ENCODE results near the gene BAIAP2.
A peak's percentile ranks its signal among the peaks of the same experiment; 100 is the strongest.

The BAIAP2 gene

DNA sequence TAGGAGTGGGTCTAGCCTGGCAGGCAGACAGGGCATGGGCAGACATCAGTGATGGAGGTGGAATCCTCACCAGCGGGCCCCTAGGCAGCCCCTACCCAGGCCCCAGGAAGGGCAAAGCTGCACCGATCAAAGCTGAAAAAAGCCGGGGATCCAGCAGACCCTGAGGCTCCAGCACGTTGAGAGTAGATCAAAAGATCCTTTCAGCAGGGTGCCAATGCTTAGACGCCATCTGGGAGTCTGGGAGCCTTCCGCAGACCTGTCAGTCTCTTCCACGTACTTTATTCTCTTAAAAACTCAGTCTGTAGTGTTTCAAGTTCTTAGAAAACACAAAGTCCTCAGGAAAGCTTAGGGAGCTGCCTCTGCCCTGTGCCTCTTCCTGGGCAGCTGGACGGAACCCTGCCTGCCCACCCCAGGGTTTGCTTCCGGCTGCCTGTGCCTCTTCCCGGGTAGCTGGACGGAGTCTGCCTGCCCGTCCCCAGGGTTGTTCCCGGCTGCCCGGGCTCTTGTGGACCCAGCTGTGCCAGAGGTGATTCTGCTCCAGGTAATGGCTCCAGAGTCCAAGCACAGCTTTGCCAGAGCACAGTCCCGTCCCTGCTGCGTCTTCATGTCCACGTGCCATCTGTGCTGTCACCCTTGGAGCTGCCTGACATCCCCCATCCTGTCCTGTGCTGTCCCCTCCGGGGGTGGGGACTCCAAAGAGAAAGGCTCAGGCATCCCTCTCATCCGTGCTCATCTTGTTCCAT, 79.6 kb downstream of the BAIAP2 start:
- in situ Hi-C loops (cut with HindIII; ENCODE audit: low sequenced_read_pairs), result loop anchor here (5.0 kb wide), 1 partner anchor 92 kb away; no protein-coding TSS in a partner anchor
- DNase-seq (ENCODE audit: low read depth), result no peak
- TF ChIP-seq, protein P1, sequence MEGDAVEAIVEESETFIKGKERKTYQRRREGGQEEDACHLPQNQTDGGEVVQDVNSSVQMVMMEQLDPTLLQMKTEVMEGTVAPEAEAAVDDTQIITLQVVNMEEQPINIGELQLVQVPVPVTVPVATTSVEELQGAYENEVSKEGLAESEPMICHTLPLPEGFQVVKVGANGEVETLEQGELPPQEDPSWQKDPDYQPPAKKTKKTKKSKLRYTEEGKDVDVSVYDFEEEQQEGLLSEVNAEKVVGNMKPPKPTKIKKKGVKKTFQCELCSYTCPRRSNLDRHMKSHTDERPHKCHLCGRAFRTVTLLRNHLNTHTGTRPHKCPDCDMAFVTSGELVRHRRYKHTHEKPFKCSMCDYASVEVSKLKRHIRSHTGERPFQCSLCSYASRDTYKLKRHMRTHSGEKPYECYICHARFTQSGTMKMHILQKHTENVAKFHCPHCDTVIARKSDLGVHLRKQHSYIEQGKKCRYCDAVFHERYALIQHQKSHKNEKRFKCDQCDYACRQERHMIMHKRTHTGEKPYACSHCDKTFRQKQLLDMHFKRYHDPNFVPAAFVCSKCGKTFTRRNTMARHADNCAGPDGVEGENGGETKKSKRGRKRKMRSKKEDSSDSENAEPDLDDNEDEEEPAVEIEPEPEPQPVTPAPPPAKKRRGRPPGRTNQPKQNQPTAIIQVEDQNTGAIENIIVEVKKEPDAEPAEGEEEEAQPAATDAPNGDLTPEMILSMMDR (IDR thresholded peaks at IDR 0.05; ENCODE audit: low read depth, low read length, missing control alignments), result no peak
- no peak overlapping the region for H3K4me3 ChIP-seq (ENCODE audit: low read depth, low read length)

GRCh38 chr17:81115219-81115618, 80.3 kb downstream of the BAIAP2 start:
- no peak for DNase-seq (ENCODE audit: low read depth)
- in situ Hi-C loops (cut with HindIII; ENCODE audit: low sequenced_read_pairs), result no loop called here
- no peak overlapping the region for H3K4me3 ChIP-seq (ENCODE audit: low read depth, low read length)
- TF ChIP-seq, protein P1 (IDR thresholded peaks at IDR 0.05; ENCODE audit: low read depth, low read length, missing control alignments), result no peak

DNA sequence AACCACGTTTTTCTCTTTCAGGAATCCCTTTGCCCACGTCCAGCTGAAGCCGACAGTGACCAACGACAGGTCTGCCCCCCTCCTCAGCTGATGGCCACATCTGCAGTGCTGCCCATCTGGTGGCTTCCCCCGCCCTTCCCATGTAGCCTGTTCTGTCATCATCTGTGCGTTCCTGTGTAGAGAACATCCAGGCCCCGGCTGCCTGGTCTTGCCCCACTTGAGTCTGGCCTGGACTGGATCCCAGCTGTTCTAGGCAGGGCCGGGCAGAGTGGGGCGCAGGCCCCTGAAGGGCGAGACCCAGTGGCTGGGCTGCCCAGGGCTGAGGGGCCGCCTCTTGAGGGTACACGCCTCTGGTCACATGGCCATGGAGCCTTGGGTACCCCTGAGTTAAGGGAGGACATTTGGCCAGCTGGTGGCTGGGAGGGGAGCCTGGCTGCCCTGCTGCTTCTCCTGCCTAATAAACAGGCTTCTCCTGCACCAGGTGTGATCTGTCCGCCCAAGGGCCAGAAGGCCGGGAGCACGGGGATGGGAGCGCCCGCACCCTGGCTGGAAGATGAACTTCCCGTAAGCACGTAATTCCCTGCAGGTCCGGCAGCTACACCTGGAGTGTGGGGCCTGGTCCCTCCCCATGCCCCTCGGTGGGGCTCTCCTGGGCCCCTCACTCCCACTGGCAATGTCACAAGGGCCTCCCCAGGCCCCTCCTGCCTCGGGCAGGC, 81.0 kb downstream of the BAIAP2 start:
- H3K4me3 ChIP-seq (ENCODE audit: low read depth, low read length), result no peak overlapping the region
- TF ChIP-seq, protein P1 (IDR thresholded peaks at IDR 0.05; ENCODE audit: low read depth, low read length, missing control alignments), result no peak
- in situ Hi-C loops (cut with HindIII; ENCODE audit: low sequenced_read_pairs), result no loop called here
- no peak for DNase-seq (ENCODE audit: low read depth)

- TF ChIP-seq, protein P1 (IDR thresholded peaks at IDR 0.05; ENCODE audit: low read depth, low read length, missing control alignments), result no peak
- no peak for DNase-seq (ENCODE audit: low read depth)
- in situ Hi-C loops (cut with HindIII; ENCODE audit: low sequenced_read_pairs), result no loop called here
- H3K4me3 ChIP-seq (ENCODE audit: low read depth, low read length), result no peak overlapping the region
Observed at GRCh38 chr17:81116704-81117103, 81.8 kb downstream of the BAIAP2 start.

DNA sequence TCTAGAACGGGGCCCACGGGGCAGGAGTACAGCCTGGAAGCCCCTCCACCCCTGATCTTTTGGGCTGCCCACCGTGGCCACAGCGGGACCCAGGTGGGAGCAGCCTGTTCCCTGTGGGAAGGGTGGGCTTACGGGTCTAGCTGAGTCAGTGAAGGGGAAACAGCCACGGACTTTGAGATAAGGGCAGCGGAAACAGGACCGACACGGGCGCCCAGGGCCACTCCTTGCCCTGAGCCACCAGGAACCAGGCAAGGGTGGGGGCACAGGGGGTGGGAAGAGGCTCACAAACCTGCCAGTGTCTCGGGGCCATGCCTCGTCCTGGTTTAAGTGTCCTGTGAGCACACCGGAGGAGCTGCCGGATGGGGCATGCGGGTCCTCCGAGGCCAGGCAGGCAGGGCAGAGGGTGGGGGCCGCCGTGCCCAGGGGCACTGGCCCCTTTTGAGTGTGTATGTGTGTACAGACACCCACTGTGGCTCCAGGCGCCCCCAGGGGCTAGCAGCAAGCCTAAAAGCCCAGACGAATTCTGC, 82.8 kb downstream of the BAIAP2 start:
- no peak overlapping the region for H3K4me3 ChIP-seq (ENCODE audit: low read depth, low read length)
- no peak for DNase-seq (ENCODE audit: low read depth)
- TF ChIP-seq, protein P1 (IDR thresholded peaks at IDR 0.05; ENCODE audit: low read depth, low read length, missing control alignments), result no peak
- in situ Hi-C loops (cut with HindIII; ENCODE audit: low sequenced_read_pairs), result no loop called here

DNA sequence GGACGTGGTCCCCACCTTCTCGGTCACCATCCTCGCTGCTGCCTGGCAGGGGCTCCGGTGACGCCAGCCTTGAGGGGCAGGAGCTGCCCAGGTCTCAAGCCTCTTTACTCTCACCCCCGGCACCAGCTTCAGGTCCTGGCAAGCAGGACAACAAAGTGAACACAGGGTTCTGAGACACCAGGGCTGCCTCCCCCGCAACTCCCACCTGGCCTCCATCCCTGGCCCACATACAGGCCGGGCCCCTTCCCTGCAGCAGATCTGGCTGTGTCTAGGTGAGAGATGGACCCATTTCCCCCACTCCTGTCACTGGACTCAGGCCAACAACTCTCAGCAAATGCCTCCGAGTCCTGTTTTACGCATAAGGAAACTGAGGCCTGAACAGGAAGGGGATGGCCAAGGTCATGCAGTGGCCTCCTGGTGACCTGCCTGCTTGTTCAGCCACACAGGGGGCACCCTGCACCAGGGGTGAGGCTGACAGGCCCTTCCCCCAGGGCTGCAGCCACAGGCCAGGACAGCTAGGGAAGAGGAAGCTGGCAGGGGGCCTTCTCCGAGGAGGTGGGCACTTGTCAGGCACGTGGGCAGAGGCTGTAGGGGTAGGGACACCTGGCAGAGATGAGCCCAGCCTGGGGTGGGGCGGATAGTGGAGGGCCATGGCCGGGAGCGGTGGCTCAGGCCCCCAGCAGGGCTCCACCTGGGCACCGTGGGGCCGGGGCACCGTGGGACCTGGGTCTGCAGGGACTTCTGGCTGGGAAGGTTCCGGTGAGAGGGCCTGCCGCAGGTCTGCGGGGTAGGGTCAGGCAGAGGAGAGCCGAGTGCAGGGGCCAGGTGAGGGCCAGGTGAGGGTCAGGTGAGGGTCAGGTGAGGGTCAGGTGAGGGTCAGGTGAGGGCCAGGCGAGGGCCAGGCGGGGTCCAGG, 83.6 kb downstream of the BAIAP2 start:
- TF ChIP-seq, protein P1 (IDR thresholded peaks at IDR 0.05; ENCODE audit: low read depth, low read length, missing control alignments), result no peak
- DNase-seq (ENCODE audit: low read depth), result no peak
- H3K4me3 ChIP-seq (ENCODE audit: low read depth, low read length), result peak overlapping the region; percentile 40
- in situ Hi-C loops (cut with HindIII; ENCODE audit: low sequenced_read_pairs), result no loop called here

Data from astrocyte of the cerebellum (primary cell).